GF-D8 (cell line): Measurements from ENCODE around the gene SLC8A1.

Experiments
- DNase-seq: peaks from one replicate; lab custom pipeline; 2025; lab: John Stamatoyannopoulos, UW

Gene SLC8A1

GRCh38 chr2:40230186-40230585 lies 221.7 kb downstream of the SLC8A1 start:
- DNase-seq: no peak

- no peak for DNase-seq
These were observed 223.6 kb downstream of the SLC8A1 start for GRCh38 chr2:40228310-40228709.

GRCh38 chr2:40227210-40227609 lies 224.7 kb downstream of the SLC8A1 start:
- DNase-seq: no peak

GRCh38 chr2:40226637-40227036 lies 225.3 kb downstream of the SLC8A1 start:
- DNase-seq: no peak

- no peak for DNase-seq
These were observed 226.2 kb downstream of the SLC8A1 start for GRCh38 chr2:40225670-40226210.

GRCh38 chr2:40224318-40224717 lies 227.6 kb downstream of the SLC8A1 start:
- DNase-seq: no peak

- DNase-seq: no peak
These were observed 231.5 kb downstream of the SLC8A1 start for GRCh38 chr2:40220177-40220925.

- DNase-seq: no peak
These were observed 232.7 kb downstream of the SLC8A1 start for GRCh38 chr2:40219141-40219540.

GRCh38 chr2:40218679-40219078 lies 233.2 kb downstream of the SLC8A1 start:
- DNase-seq: no peak

GRCh38 chr2:40213619-40214018 lies 238.3 kb downstream of the SLC8A1 start:
- DNase-seq: no peak

- DNase-seq: no peak
These were observed 238.8 kb downstream of the SLC8A1 start for GRCh38 chr2:40213071-40213470.

- DNase-seq: no peak
These were observed 240.9 kb downstream of the SLC8A1 start for GRCh38 chr2:40210968-40211353.

- no peak for DNase-seq
These were observed 241.4 kb downstream of the SLC8A1 start for GRCh38 chr2:40210344-40210967.

- DNase-seq: no peak
These were observed 242.1 kb downstream of the SLC8A1 start for GRCh38 chr2:40209761-40210160.

- no peak for DNase-seq
These were observed 243.4 kb downstream of the SLC8A1 start for GRCh38 chr2:40208463-40208862.

- no peak for DNase-seq
These were observed 247.6 kb downstream of the SLC8A1 start for GRCh38 chr2:40204268-40204667.

GRCh38 chr2:40202798-40203400 lies 249.0 kb downstream of the SLC8A1 start:
- DNase-seq: no peak

- DNase-seq: no peak
These were observed 250.5 kb downstream of the SLC8A1 start for GRCh38 chr2:40201425-40201824.

GRCh38 chr2:40200366-40200915 lies 251.4 kb downstream of the SLC8A1 start:
- DNase-seq: no peak

- no peak for DNase-seq
These were observed 252.1 kb downstream of the SLC8A1 start for GRCh38 chr2:40199771-40200170.

- no peak for DNase-seq
These were observed 254.8 kb downstream of the SLC8A1 start for GRCh38 chr2:40197121-40197520.

- DNase-seq: no peak
These were observed 258.2 kb downstream of the SLC8A1 start for GRCh38 chr2:40193670-40194026.
